CD4-positive, alpha-beta memory T cell (primary cell): ENCODE results near the gene TMBIM6. TPM values are rescaled to one million over a fixed set of nuclear protein-coding genes. Genes with fewer than 3 reads are reported as not detected.
A peak's percentile ranks its signal among the peaks of the same experiment; 100 is the strongest.

Experiments
- CTCF ChIA-PET: fragments of 350-600 bp; sonication (Branson Sonifier 250); formaldehyde crosslinking; loops from one replicate; lab custom pipeline; 2021; ENCODE audit warnings: inconsistent platforms; ENCODE audit not compliant: partially characterized antibody; lab: Charles Lee
- POLR2A ChIA-PET: fragments of 350-600 bp; sonication (Branson Sonifier 250); formaldehyde crosslinking; loops from one replicate; lab custom pipeline; 2021; ENCODE audit not compliant: partially characterized antibody; lab: Charles Lee
- DNase-seq, 5 donors: peaks; one replicate each; pipeline versions ENCODE4 v3.0.0 to v3.0.0-alpha.2; 2020 to 2022; ENCODE audit warnings: mixed read lengths in 1 of 5
- H3K27ac ChIP-seq: one replicate; pipeline ENCODE4 v1.7.0; 2013; ENCODE audit warnings: low read depth, low read length
- H3K27me3 ChIP-seq: 2 replicates; pipeline ENCODE4 v1.7.0; 2013; ENCODE audit warnings: mild to moderate bottlenecking, low read length, moderate library complexity; ENCODE audit not compliant: insufficient read depth
- H3K36me3 ChIP-seq: 2 replicates; pipeline ENCODE4 v1.7.0; 2013; ENCODE audit warnings: mild to moderate bottlenecking, low read length, moderate library complexity; ENCODE audit not compliant: insufficient read depth
- H3K4me1 ChIP-seq: 2 replicates; pipeline ENCODE4 v1.7.0; 2013; ENCODE audit warnings: mild to moderate bottlenecking, low read length, moderate library complexity; ENCODE audit not compliant: insufficient read depth
- H3K4me3 ChIP-seq, 2 donors: one replicate each; pipeline ENCODE4 v1.7.0; 2013; ENCODE audit warnings: low read length in 2 of 2, mild to moderate bottlenecking in 1 of 2
- H3K9me3 ChIP-seq, 2 donors: one replicate each; pipeline ENCODE4 v1.7.0; 2013; ENCODE audit warnings: low read length in 2 of 2, control low read depth in 1 of 2; ENCODE audit not compliant: control insufficient read depth in 1 of 2
- H3K27ac Mint-ChIP-seq, 7 donors: one replicate each; pipeline ENCODE4 v1.8.0; 2020 to 2021; ENCODE audit warnings: mixed read lengths in 7 of 7, mild to moderate bottlenecking in 6 of 7, inconsistent platforms in 3 of 7, moderate library complexity in 3 of 7
- H3K27me3 Mint-ChIP-seq, 2 donors: one replicate each; pipeline ENCODE4 v1.8.0; 2020 to 2021; ENCODE audit warnings: mixed read lengths in 2 of 2
- H3K36me3 Mint-ChIP-seq, 2 donors: one replicate each; pipeline ENCODE4 v1.8.0; 2020 to 2021; ENCODE audit warnings: mixed read lengths in 2 of 2, inconsistent platforms in 1 of 2, mild to moderate bottlenecking in 1 of 2
- H3K4me1 Mint-ChIP-seq, 4 donors: one replicate each; pipeline ENCODE4 v1.8.0; 2020 to 2021; ENCODE audit warnings: mixed read lengths in 4 of 4, mild to moderate bottlenecking in 1 of 4
- H3K4me3 Mint-ChIP-seq, 8 donors: one replicate each; pipeline ENCODE4 v1.8.0; 2020 to 2021; ENCODE audit warnings: mixed read lengths in 8 of 8, mild to moderate bottlenecking in 7 of 8, moderate library complexity in 6 of 8, inconsistent platforms in 3 of 8
- H3K9me3 Mint-ChIP-seq, 8 donors: one replicate each; pipeline ENCODE4 v1.8.0; 2020 to 2021; ENCODE audit warnings: mixed read lengths in 8 of 8, mild to moderate bottlenecking in 5 of 8, inconsistent platforms in 3 of 8, moderate library complexity in 1 of 8
- intact Hi-C: fragments of 100-400 bp; cut with micrococcal nuclease; formaldehyde crosslinking; loops from one replicate; pipeline ENCODE4 v1.15.1; 2023
- polyA plus RNA-seq, 2 donors: library from polyadenylated mRNA; unstranded; fragments of 300-500 nt; fragmentation: Illumina TruSeq; gene quantifications; one replicate each; pipeline ENCODE4 v1.2.3, GENCODE V29; 2021
- total RNA-seq, 2 experiments: library from RNA; stranded (reverse); gene quantifications; one replicate each; pipeline ENCODE4 v1.2.3, GENCODE V29; 2021

The TMBIM6 gene
- total and polyA plus RNA-seq, 4 experiments from 2014 or later, result 421 to 2,112 (median 655) TPM

- Mint-ChIP-seq H3K27ac (peak overlapping the region in 1 of 7 donors; percentile 70), H3K27me3 (peaks cover 2 to 11% of the 10 kb centered on the region in 2 donors), H3K4me1 (no peaks in the 10 kb centered on the region), H3K36me3 (peaks cover 0 to 3% of the 10 kb centered on the region in 2 donors), H3K4me3 (no peak overlapping the region), H3K9me3 (peaks cover 0 to 3% (median 0%) of the 10 kb centered on the region in 8 donors)
- Histone ChIP-seq H3K4me1 (no peaks in the 10 kb centered on the region), H3K36me3 (no peaks in the 10 kb centered on the region), H3K27ac (no peak overlapping the region), H3K4me3 (no peak overlapping the region), H3K27me3 (no peaks in the 10 kb centered on the region), H3K9me3 (no peaks in the 10 kb centered on the region)
- intact Hi-C loops, result no loop called here
- no peak for DNase-seq
- CTCF ChIA-PET, result no interaction called here
- POLR2A ChIA-PET, result no interaction called here
Measured at GRCh38 chr12:49787672-49788071, 46.3 kb downstream of the TMBIM6 start.

- no peak overlapping the region for H3K27ac Mint-ChIP-seq
- no peaks in the 10 kb centered on the region for H3K4me1 Mint-ChIP-seq
- intact Hi-C loops, result no loop called here
- H3K9me3 Mint-ChIP-seq, result peaks cover 0 to 3% (median 0%) of the 10 kb centered on the region in 8 donors
- ChIA-PET CTCF (no interaction called here), POLR2A (no interaction called here)
- DNase-seq, result no peak
- Histone ChIP-seq H3K4me1 (no peaks in the 10 kb centered on the region), H3K27me3 (no peaks in the 10 kb centered on the region), H3K36me3 (no peaks in the 10 kb centered on the region), H3K27ac (no peak overlapping the region), H3K9me3 (no peaks in the 10 kb centered on the region), H3K4me3 (no peak overlapping the region)
- H3K4me3 Mint-ChIP-seq, result no peak overlapping the region
- H3K36me3 Mint-ChIP-seq, result peaks cover 0 to 3% of the 10 kb centered on the region in 2 donors
- peaks cover 0 to 2% of the 10 kb centered on the region in 2 donors for H3K27me3 Mint-ChIP-seq
Measured at GRCh38 chr12:49789992-49790391, 48.6 kb downstream of the TMBIM6 start.

GRCh38 chr12:49790741-49791555 lies 49.6 kb downstream of the TMBIM6 start:
- CTCF ChIA-PET, result no interaction called here
- H3K27ac Mint-ChIP-seq, result peak overlapping the region in 1 of 7 donors; percentile 68
- intact Hi-C loops, result no loop called here

GRCh38 chr12:49791700-49792099 lies 50.3 kb downstream of the TMBIM6 start:
- ChIA-PET POLR2A (interaction anchor here (1.1 kb wide), 1 partner anchor 50 kb away, joined by 5 read pairs; the partner anchor contains the start of gene TMBIM6), CTCF (no interaction called here)
- no peaks in the 10 kb centered on the region for H3K4me1 ChIP-seq
- H3K4me1 Mint-ChIP-seq, result no peaks in the 10 kb centered on the region
- no peaks in the 10 kb centered on the region for H3K36me3 ChIP-seq
- DNase-seq, result no peak
- H3K9me3 Mint-ChIP-seq, result peaks cover 0 to 3% (median 0%) of the 10 kb centered on the region in 8 donors
- no peaks in the 10 kb centered on the region for H3K9me3 ChIP-seq
- peaks cover 0 to 3% of the 10 kb centered on the region in 2 donors for H3K36me3 Mint-ChIP-seq
- intact Hi-C loops, result no loop called here
- no peak overlapping the region for H3K27ac ChIP-seq
- no peak overlapping the region for H3K27ac Mint-ChIP-seq
- no peak overlapping the region for H3K4me3 Mint-ChIP-seq
- H3K27me3 Mint-ChIP-seq, result no peaks in the 10 kb centered on the region
- no peak overlapping the region for H3K4me3 ChIP-seq
- H3K27me3 ChIP-seq, result no peaks in the 10 kb centered on the region

More at GRCh38 chr12:49790741-49791555, 49.6 kb downstream of the TMBIM6 start:
- Mint-ChIP-seq H3K9me3 (peaks cover 0 to 3% (median 0%) of the 10 kb centered on the region in 8 donors), H3K4me3 (no peak overlapping the region), H3K27me3 (no peaks in the 10 kb centered on the region), H3K4me1 (no peaks in the 10 kb centered on the region), H3K36me3 (peaks cover 0 to 3% of the 10 kb centered on the region in 2 donors)
- Histone ChIP-seq H3K27ac (no peak overlapping the region), H3K27me3 (no peaks in the 10 kb centered on the region), H3K36me3 (no peaks in the 10 kb centered on the region), H3K4me1 (no peaks in the 10 kb centered on the region), H3K4me3 (no peak overlapping the region), H3K9me3 (no peaks in the 10 kb centered on the region)
- POLR2A ChIA-PET, result no interaction called here
- DNase-seq, result no peak

GRCh38 chr12:49792181-49792970 lies 51.0 kb downstream of the TMBIM6 start:
- H3K4me3 ChIP-seq, result no peak overlapping the region
- H3K36me3 ChIP-seq, result no peaks in the 10 kb centered on the region
- H3K9me3 ChIP-seq, result no peaks in the 10 kb centered on the region
- Mint-ChIP-seq H3K27ac (no peak overlapping the region), H3K9me3 (peaks cover 0 to 3% (median 0%) of the 10 kb centered on the region in 8 donors), H3K4me1 (no peaks in the 10 kb centered on the region), H3K36me3 (peaks cover 0 to 3% of the 10 kb centered on the region in 2 donors), H3K4me3 (no peak overlapping the region), H3K27me3 (no peaks in the 10 kb centered on the region)
- H3K27me3 ChIP-seq, result no peaks in the 10 kb centered on the region
- no peak for DNase-seq
- intact Hi-C loops, result no loop called here
- CTCF ChIA-PET, result no interaction called here
- no peaks in the 10 kb centered on the region for H3K4me1 ChIP-seq
- no peak overlapping the region for H3K27ac ChIP-seq
- POLR2A ChIA-PET, result interaction anchor here (1.1 kb wide), 1 partner anchor 51 kb away, joined by 5 read pairs; the partner anchor contains the start of gene TMBIM6

- POLR2A ChIA-PET, result interaction anchor here (1.1 kb wide), 1 partner anchor 51 kb away, joined by 5 read pairs; the partner anchor contains the start of gene TMBIM6
- intact Hi-C loops, result no loop called here
- H3K36me3 ChIP-seq, result no peaks in the 10 kb centered on the region
- Mint-ChIP-seq H3K4me1 (no peaks in the 10 kb centered on the region), H3K9me3 (no peaks in the 10 kb centered on the region), H3K36me3 (peaks cover 0 to 9% of the 10 kb centered on the region in 2 donors), H3K27me3 (no peaks in the 10 kb centered on the region), H3K4me3 (no peak overlapping the region), H3K27ac (no peak overlapping the region)
- H3K4me3 ChIP-seq, result no peak overlapping the region
- no peak overlapping the region for H3K27ac ChIP-seq
- H3K9me3 ChIP-seq, result no peaks in the 10 kb centered on the region
- DNase-seq, result no peak
- CTCF ChIA-PET, result no interaction called here
- H3K27me3 ChIP-seq, result no peaks in the 10 kb centered on the region
- no peaks in the 10 kb centered on the region for H3K4me1 ChIP-seq
Measured at GRCh38 chr12:49792976-49793580, 51.7 kb downstream of the TMBIM6 start.

GRCh38 chr12:49793620-49794019 lies 52.3 kb downstream of the TMBIM6 start:
- H3K4me1 ChIP-seq, result no peaks in the 10 kb centered on the region
- intact Hi-C loops, result no loop called here
- H3K9me3 ChIP-seq, result no peaks in the 10 kb centered on the region
- no peak for DNase-seq
- H3K36me3 Mint-ChIP-seq, result peaks cover under 1 to 9% of the 10 kb centered on the region in 2 donors
- H3K27me3 Mint-ChIP-seq, result no peaks in the 10 kb centered on the region
- no peaks in the 10 kb centered on the region for H3K36me3 ChIP-seq
- no peaks in the 10 kb centered on the region for H3K4me1 Mint-ChIP-seq
- no peak overlapping the region for H3K4me3 ChIP-seq
- H3K27me3 ChIP-seq, result no peaks in the 10 kb centered on the region
- ChIA-PET POLR2A (no interaction called here), CTCF (no interaction called here)
- H3K4me3 Mint-ChIP-seq, result no peak overlapping the region
- no peak overlapping the region for H3K27ac ChIP-seq
- H3K9me3 Mint-ChIP-seq, result no peaks in the 10 kb centered on the region
- peak overlapping the region in 1 of 7 donors; percentile 35 for H3K27ac Mint-ChIP-seq
